UCSD-AML1 (cell line): ENCODE data around the gene SPATA6.

Source experiments
- DNase-seq: peaks from one replicate; lab custom pipeline; 2025; ENCODE audit not compliant: unreplicated experiment; lab: John Stamatoyannopoulos, UW

SPATA6 gene

DNA sequence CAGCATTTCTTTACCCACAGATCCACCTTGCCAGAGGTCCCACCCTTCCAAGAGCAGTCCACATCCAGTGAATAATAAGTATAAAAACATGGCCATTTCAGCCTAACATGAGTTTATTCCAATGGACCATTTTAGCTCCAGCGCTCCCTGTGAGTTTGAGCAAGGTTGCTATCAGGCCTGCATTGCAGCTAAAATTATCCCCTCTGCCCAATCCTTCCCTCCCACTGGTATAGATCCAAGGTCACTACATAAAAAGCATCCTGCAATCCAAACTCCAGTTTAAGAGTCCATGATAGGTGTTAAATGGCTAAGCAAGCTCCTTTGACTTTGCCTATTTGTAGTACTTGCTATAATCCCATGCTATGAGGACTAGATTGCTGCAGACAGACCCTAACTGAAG, 213.9 kb downstream of the SPATA6 start:
- no peak for DNase-seq

DNA sequence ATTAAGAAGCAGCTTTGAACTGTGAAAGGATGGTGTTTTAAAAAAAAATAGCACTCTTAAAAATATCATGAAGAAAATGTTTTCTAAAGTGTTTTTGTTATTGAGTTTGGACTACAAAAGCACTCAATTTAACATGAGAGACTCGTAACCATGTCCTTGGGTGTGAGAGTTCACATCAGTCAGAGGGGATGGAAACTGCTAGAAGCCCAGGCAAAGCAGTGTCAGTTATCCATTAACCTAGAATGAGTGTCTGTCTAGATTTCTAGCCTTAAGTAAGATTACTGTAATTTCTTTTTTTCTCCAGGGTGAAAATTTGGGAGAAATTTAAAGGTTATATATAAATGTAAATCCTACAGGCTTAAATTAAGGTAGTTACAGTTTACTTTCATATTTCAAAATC, 217.8 kb downstream of the SPATA6 start:
- no peak for DNase-seq

DNA sequence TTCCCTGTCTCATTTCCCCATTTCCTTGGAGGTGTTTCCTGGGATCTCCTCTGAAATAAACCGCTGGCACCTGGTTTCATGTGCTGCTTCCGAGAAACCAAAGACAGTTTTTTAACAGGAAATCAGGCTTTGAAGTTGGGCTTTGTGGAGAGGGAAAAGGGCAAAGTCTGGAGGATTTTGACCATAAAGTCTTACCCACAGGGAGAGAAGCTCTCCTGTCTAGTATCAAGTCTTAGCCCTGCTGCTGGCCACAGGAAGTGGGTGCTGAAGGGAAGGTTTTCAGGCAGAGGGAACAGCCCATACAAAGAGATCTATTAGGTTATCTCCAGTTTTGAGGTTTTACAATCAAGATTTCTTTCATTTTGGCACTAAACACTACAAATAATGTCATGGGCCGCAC, 220.2 kb downstream of the SPATA6 start:
- DNase-seq: no peak

DNA sequence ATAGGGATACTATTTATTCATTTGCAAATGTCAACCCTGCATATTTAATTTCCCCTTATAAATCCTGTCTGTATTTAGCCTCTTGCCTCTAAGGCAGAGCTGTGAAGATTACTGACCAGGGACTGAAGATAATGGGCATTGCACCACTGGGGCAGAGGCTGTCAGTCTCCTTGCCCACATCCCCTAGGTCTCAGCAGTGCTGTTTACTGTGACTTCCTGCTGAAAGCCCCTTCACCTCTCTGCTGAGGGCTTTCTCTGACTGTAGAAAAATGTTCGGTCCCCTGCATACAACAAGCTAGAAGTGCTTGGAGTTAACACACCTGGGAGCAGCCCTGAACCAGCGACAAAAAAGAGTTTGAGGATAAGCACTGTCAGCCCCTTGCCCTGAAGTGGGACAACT, 220.7 kb downstream of the SPATA6 start:
- DNase-seq: no peak

DNA sequence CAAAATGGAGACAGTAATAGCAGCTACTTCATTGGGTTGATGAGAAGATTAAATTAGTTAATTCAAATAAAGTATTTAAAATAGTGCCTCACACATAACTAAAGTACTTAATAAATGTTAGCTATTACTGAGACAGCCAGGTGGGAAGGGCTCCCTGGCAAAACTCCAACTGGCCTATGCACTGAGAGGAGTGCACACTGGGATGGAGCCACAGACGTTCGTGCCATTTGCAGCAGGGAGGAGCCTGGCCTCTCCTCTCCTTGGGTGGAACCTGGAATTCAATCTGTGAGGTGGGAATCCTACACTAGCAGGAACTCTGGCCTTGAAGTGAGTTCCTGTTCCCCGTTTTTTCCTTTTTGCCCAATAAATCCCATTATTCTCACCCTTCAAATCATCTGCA, 221.4 kb downstream of the SPATA6 start:
- DNase-seq: no peak

DNA sequence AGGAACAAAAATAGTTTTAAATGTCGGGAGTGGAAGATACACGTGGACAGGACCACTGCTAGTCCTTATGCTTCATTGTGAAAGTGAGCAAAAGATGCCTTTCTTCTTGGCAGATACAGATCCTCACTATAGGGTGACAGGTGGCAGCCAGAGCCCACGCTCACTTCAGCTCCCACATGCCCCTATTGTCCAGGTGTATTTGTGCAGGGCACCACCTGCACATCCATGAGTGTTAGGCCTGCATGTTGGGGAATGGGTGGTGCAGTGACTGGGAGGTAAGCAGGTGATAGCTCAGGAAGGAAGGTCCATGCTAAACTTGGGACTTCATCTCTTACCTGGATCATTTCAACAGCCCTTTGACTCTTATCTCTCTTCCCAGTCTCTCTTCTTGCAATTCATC, 222.1 kb downstream of the SPATA6 start:
- no peak for DNase-seq

DNA sequence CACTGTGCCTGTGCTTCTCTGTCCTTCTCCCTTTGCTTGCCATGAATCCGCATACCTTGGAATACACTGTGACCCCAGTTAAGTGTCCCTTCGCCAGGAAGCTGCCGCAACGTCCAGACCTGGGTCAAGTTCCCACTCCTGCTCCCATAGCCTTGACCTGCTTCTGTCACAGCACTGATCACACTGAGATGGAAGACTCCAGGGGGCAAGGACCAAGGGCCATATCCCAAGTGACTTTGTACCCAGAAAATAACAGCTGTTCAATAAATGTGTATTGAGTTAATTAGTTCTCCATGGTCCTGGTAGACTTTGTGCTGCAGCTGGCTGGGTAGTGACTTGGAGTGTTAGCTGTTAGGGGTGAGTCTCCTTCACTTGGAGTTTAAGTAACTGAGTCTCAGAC, 223.6 kb downstream of the SPATA6 start:
- DNase-seq: no peak

DNA sequence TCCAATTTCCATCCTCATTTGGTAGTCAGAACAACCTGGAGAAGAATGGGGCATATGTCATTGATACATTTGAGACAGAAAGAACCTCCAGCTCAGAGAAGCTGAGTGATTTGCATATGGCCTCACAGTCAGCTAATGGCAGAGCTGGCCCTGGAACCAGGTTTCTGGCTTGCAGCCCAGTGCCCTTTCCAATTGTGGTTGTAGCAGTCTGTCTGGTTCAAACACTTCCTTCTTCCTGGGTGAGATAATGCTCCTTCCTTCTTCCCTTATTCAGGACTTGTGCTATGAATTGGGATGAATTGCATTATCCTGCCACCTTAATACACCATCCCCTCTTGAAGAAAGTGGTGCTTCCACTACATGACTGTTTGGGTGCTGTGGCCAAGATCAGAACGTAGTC, 225.3 kb downstream of the SPATA6 start:
- no peak for DNase-seq
